H9 (cell line): ENCODE data around the gene MYOZ3. TPM values are rescaled to one million over a fixed set of nuclear protein-coding genes. Genes with fewer than 3 reads are reported as not detected.

Source experiments
- DNase-seq: peaks from one replicate; pipeline ENCODE4 v3.0.0-alpha.2; 2017
- H2AFZ ChIP-seq: one replicate; pipeline ENCODE4 v1.6.1; 2013; ENCODE audit warnings: mild to moderate bottlenecking, low read length, control low read depth, moderate library complexity
- H2AK5ac ChIP-seq: 2 replicates; pipeline ENCODE4 v1.6.1; 2013; ENCODE audit warnings: low read length, control low read depth, mixed read lengths; ENCODE audit not compliant: insufficient read length
- H2BK120ac ChIP-seq: one replicate; pipeline ENCODE4 v1.6.1; 2013; ENCODE audit warnings: low read depth, mild to moderate bottlenecking, low read length, control low read depth, inconsistent platforms; ENCODE audit not compliant: poor library complexity, severe bottlenecking
- H2BK12ac ChIP-seq: 2 replicates; pipeline ENCODE4 v1.6.1; 2013; ENCODE audit warnings: low read length, control low read depth, mixed read lengths, low read depth; ENCODE audit not compliant: insufficient read length
- H2BK15ac ChIP-seq: 2 replicates; pipeline ENCODE4 v1.6.1; 2013; ENCODE audit warnings: low read depth, low read length, control low read depth
- H2BK20ac ChIP-seq: one replicate; pipeline ENCODE4 v1.6.1; 2013; ENCODE audit warnings: low read depth, mild to moderate bottlenecking, low read length, control low read depth, inconsistent platforms; ENCODE audit not compliant: poor library complexity, severe bottlenecking
- H2BK5ac ChIP-seq: 2 replicates; pipeline ENCODE4 v1.6.1; 2013; ENCODE audit warnings: low read length, control low read depth, mixed read lengths; ENCODE audit not compliant: insufficient read length
- H3K14ac ChIP-seq: 2 replicates; pipeline ENCODE4 v1.6.1; 2013; ENCODE audit warnings: low read length, control low read depth; ENCODE audit not compliant: insufficient read depth
- H3K18ac ChIP-seq: 2 replicates; pipeline ENCODE4 v1.6.1; 2013; ENCODE audit warnings: low read depth, mild to moderate bottlenecking, mixed read lengths, low read length, control low read depth; ENCODE audit not compliant: insufficient read length
- H3K23ac ChIP-seq: 2 replicates; pipeline ENCODE4 v1.6.1; 2013; ENCODE audit warnings: low read length, control low read depth, mixed read lengths, low read depth; ENCODE audit not compliant: insufficient read length
- H3K23me2 ChIP-seq: 2 replicates; pipeline ENCODE4 v1.6.1; 2013; ENCODE audit warnings: low read depth, mild to moderate bottlenecking, mixed read lengths, low read length, control low read depth; ENCODE audit not compliant: insufficient read length, poor library complexity, severe bottlenecking
- H3K27ac ChIP-seq: 2 replicates; pipeline ENCODE4 v1.5.1; 2013; ENCODE audit warnings: low read length, control low read depth, mixed read lengths, low read depth; ENCODE audit not compliant: insufficient read length
- H3K27me3 ChIP-seq: 2 replicates; pipeline ENCODE4 v1.6.1; 2013; ENCODE audit warnings: low read length, control low read depth, inconsistent platforms; ENCODE audit not compliant: insufficient read depth
- H3K4ac ChIP-seq: 2 replicates; pipeline ENCODE4 v1.6.1; 2013; ENCODE audit warnings: low read depth, mild to moderate bottlenecking, control low read depth, inconsistent platforms, low read length, moderate library complexity
- H3K4me1 ChIP-seq: 2 replicates; pipeline ENCODE4 v1.6.1; 2013; ENCODE audit warnings: low read length, control low read depth, inconsistent platforms; ENCODE audit not compliant: insufficient read depth
- H3K4me2 ChIP-seq: 2 replicates; pipeline ENCODE4 v1.6.1; 2013; ENCODE audit warnings: low read length, control low read depth, mixed read lengths; ENCODE audit not compliant: insufficient read length, insufficient read depth
- H3K56ac ChIP-seq: 2 replicates; pipeline ENCODE4 v1.6.1; 2013; ENCODE audit warnings: low read depth, mild to moderate bottlenecking, mixed read lengths, low read length, control low read depth; ENCODE audit not compliant: insufficient read length
- H3K79me1 ChIP-seq: 2 replicates; pipeline ENCODE4 v1.6.1; 2013; ENCODE audit warnings: low read depth, mild to moderate bottlenecking, moderate library complexity, low read length, control low read depth, inconsistent platforms; ENCODE audit not compliant: insufficient read depth, poor library complexity, severe bottlenecking
- H3K79me2 ChIP-seq: 2 replicates; pipeline ENCODE4 v1.6.1; 2013; ENCODE audit warnings: low read length, control low read depth, inconsistent platforms; ENCODE audit not compliant: insufficient read depth
- H3K9ac ChIP-seq: 2 replicates; pipeline ENCODE4 v1.6.1; 2013; ENCODE audit warnings: low read length, control low read depth, mixed read lengths; ENCODE audit not compliant: insufficient read length; ENCODE audit errors: extremely low read depth
- H3K9me3 ChIP-seq: one replicate; pipeline ENCODE4 v1.6.1; 2013; ENCODE audit warnings: low read depth, low read length, inconsistent platforms; ENCODE audit not compliant: control insufficient read depth
- H3T11ph ChIP-seq: one replicate; pipeline ENCODE4 v1.6.1; 2013; ENCODE audit warnings: mild to moderate bottlenecking, low read length, control low read depth, inconsistent platforms
- H4K20me1 ChIP-seq: one replicate; pipeline ENCODE4 v1.6.1; 2013; ENCODE audit not compliant: control insufficient read depth, insufficient read length, insufficient read depth
- H4K5ac ChIP-seq: 2 replicates; pipeline ENCODE4 v1.6.1; 2013; ENCODE audit warnings: low read depth, mild to moderate bottlenecking, mixed read lengths, low read length, control low read depth; ENCODE audit not compliant: insufficient read length
- H4K8ac ChIP-seq: replicated peaks from 2 replicates; pipeline ENCODE4 v1.6.1; 2013; ENCODE audit warnings: low read length, control low read depth, mixed read lengths, low read depth; ENCODE audit not compliant: insufficient read length
- H4K91ac ChIP-seq: 2 replicates; pipeline ENCODE4 v1.6.1; 2013; ENCODE audit warnings: low read depth, mild to moderate bottlenecking, moderate library complexity, mixed read lengths, low read length, control low read depth; ENCODE audit not compliant: insufficient read length
- H3K27ac Mint-ChIP-seq, 3 experiments: 2 replicates in 2 of 3; 3 replicates in 1 of 3; pipeline ENCODE4 v1.8.0; 2020 to 2021; ENCODE audit warnings: mixed read lengths in 3 of 3, mild to moderate bottlenecking in 1 of 3, moderate library complexity in 1 of 3
- H3K27me3 Mint-ChIP-seq: 2 replicates; pipeline ENCODE4 v1.8.0; 2021; ENCODE audit warnings: low read depth, mild to moderate bottlenecking, moderate library complexity, mixed read lengths
- H3K36me3 Mint-ChIP-seq, 3 experiments: 2 replicates in 2 of 3; 3 replicates in 1 of 3; pipeline ENCODE4 v1.8.0; 2020 to 2021; ENCODE audit warnings: low read depth in 3 of 3, mixed read lengths in 3 of 3; ENCODE audit not compliant: insufficient read depth in 1 of 3
- H3K4me1 Mint-ChIP-seq, 2 experiments: 2 replicates each; pipeline ENCODE4 v1.8.0; 2020; ENCODE audit warnings: mixed read lengths in 2 of 2
- H3K4me3 Mint-ChIP-seq, 2 experiments: 2 replicates in 1 of 2; 3 replicates in 1 of 2; pipeline ENCODE4 v1.8.0; 2020 to 2021; ENCODE audit warnings: mild to moderate bottlenecking in 2 of 2, mixed read lengths in 2 of 2, moderate library complexity in 1 of 2
- H3K9me3 Mint-ChIP-seq, 2 experiments: 2 replicates in 1 of 2; 3 replicates in 1 of 2; pipeline ENCODE4 v1.8.0; 2020; ENCODE audit warnings: mild to moderate bottlenecking in 2 of 2, mixed read lengths in 2 of 2, moderate library complexity in 1 of 2
- WGBS: extraction: QIAGEN DNeasy Blood & Tissue Kit; methylation state at CpG from one replicate; pipeline ENCODE4 v1.1.7; 2013; ENCODE audit warnings: missing lambda C conversion rate, low lambda C conversion rate, mixed read lengths; ENCODE audit not compliant: insufficient read length; ENCODE audit errors: extremely low coverage; 5-methylcytosine and 5-hydroxymethylcytosine counted together
- total RNA-seq: library from RNA; stranded (reverse); gene quantifications from 2 replicates; pipeline ENCODE4 v1.2.1, GENCODE V29; 2021
- TF ChIP-seq, protein P1 (sequence below): fragments of 200-600 bp; sonication (generic); conservative IDR thresholded peaks from 3 replicates; pipeline ENCODE4 v1.8.0; 2021; ENCODE audit warnings: antibody characterized with exemption, mild to moderate bottlenecking

MYOZ3 gene
- total RNA-seq, 1 experiment from 2014 or later: 18.1 TPM

- Histone ChIP-seq H2BK15ac (no peak overlapping the region), H4K5ac (no peak overlapping the region), H3K23me2 (peaks cover 4% of the 10 kb centered on the region), H3K27me3 (no peaks in the 10 kb centered on the region; the same call in 1 of the 2 replicates), H2BK120ac (no peak overlapping the region), H3K18ac (no peak overlapping the region), H3K23ac (no peak overlapping the region), H2BK12ac (no peak overlapping the region), H2AFZ (no peak overlapping the region), H3K9me3 (no peaks in the 10 kb centered on the region), H3K4ac (no peak overlapping the region), H4K20me1 (no peaks in the 10 kb centered on the region), H3K4me1 (no peaks in the 10 kb centered on the region), H2BK20ac (no peak overlapping the region), H3K79me2 (no peaks in the 10 kb centered on the region), H3K79me1 (no peaks in the 10 kb centered on the region), H2BK5ac (no peak overlapping the region), H2AK5ac (no peak overlapping the region), H4K91ac (no peak overlapping the region), H3K4me2 (peak overlapping the region; percentile 48), H3K14ac (no peak overlapping the region), H3K9ac (no peak overlapping the region), H3K56ac (no peak overlapping the region), H4K8ac (no peak overlapping the region), H3T11ph (no peak overlapping the region), H3K27ac (no peak overlapping the region)
- no peak for DNase-seq
- no CpG with 5 or more reads among the region's 5 CpGs for WGBS
- Mint-ChIP-seq H3K9me3 (peaks cover 0 to 2% of the 10 kb centered on the region in 2 experiments; a peak in 2 of 5 replicates), H3K27me3 (peaks cover 35% of the 10 kb centered on the region), H3K4me1 (peaks cover 37 to 47% of the 10 kb centered on the region in 2 experiments), H3K4me3 (peak overlapping the region; percentile 67 to 84), H3K36me3 (no peaks in the 10 kb centered on the region), H3K27ac (no peak overlapping the region)
- TF ChIP-seq, protein P1, sequence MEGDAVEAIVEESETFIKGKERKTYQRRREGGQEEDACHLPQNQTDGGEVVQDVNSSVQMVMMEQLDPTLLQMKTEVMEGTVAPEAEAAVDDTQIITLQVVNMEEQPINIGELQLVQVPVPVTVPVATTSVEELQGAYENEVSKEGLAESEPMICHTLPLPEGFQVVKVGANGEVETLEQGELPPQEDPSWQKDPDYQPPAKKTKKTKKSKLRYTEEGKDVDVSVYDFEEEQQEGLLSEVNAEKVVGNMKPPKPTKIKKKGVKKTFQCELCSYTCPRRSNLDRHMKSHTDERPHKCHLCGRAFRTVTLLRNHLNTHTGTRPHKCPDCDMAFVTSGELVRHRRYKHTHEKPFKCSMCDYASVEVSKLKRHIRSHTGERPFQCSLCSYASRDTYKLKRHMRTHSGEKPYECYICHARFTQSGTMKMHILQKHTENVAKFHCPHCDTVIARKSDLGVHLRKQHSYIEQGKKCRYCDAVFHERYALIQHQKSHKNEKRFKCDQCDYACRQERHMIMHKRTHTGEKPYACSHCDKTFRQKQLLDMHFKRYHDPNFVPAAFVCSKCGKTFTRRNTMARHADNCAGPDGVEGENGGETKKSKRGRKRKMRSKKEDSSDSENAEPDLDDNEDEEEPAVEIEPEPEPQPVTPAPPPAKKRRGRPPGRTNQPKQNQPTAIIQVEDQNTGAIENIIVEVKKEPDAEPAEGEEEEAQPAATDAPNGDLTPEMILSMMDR: no peak
These were observed 37.2 kb upstream of the MYOZ3 start for GRCh38 chr5:150623878-150624216.
